OCI-LY7 (cell line): Measurements from ENCODE around the gene MCM3. TPM values are rescaled to one million over a fixed set of nuclear protein-coding genes. Genes with fewer than 3 reads are reported as not detected.

ENCODE experiments used
- BruUV-seq: library from RNA; stranded (reverse); fragments of 400-500 nt; replicated peaks from 2 replicates; lab custom pipeline; 2021; lab: Mats Ljungman, UMichigan
- CTCF ChIA-PET: fragments of 300-600 bp; sonication (Branson Sonifier 250); formaldehyde crosslinking; loops from one replicate; lab custom pipeline; 2022; ENCODE audit warnings: antibody characterized with exemption; ENCODE audit not compliant: unreplicated experiment; lab: Charles Lee
- POLR2A ChIA-PET: fragments of 300-600 bp; sonication (Branson Sonifier 250); formaldehyde crosslinking; loops from one replicate; lab custom pipeline; 2022; ENCODE audit warnings: antibody characterized with exemption; lab: Charles Lee
- DNase-seq: peaks from one replicate; pipeline ENCODE4 v3.0.0-alpha.2; 2015; ENCODE audit warnings: low spot score
- H2AFZ ChIP-seq: fragments of 200-600 bp; sonication (generic), shearing (Covaris generic); 2 replicates; pipeline ENCODE4 v1.6.1; 2014; ENCODE audit warnings: mild to moderate bottlenecking, antibody characterized with exemption, low read length, moderate library complexity
- H3K27ac ChIP-seq: fragments of 200-600 bp; sonication (generic); 2 replicates; pipeline ENCODE4 v1.5.1; 2014; ENCODE audit warnings: mixed run types, low read depth, mild to moderate bottlenecking, moderate library complexity, low read length, inconsistent platforms; ENCODE audit not compliant: poor library complexity, severe bottlenecking
- H3K36me3 ChIP-seq: fragments of 200-600 bp; sonication (generic); 2 replicates; pipeline ENCODE4 v1.6.1; 2014; ENCODE audit warnings: mild to moderate bottlenecking, antibody characterized with exemption, low read length, moderate library complexity, mixed read lengths; ENCODE audit not compliant: insufficient read depth
- H3K4me1 ChIP-seq: fragments of 200-600 bp; sonication (generic); 2 replicates; pipeline ENCODE4 v1.5.1; 2014; ENCODE audit warnings: mild to moderate bottlenecking, low read length; ENCODE audit not compliant: insufficient read depth, poor library complexity, severe bottlenecking
- H3K4me2 ChIP-seq: fragments of 200-600 bp; sonication (generic); 2 replicates; pipeline ENCODE4 v1.6.1; 2014; ENCODE audit warnings: mild to moderate bottlenecking, low read length
- H3K4me3 ChIP-seq: fragments of 200-600 bp; sonication (generic); 2 replicates; pipeline ENCODE4 v1.5.1; 2014; ENCODE audit warnings: mild to moderate bottlenecking, low read depth, low read length; ENCODE audit not compliant: poor library complexity, severe bottlenecking
- H3K79me2 ChIP-seq: fragments of 200-600 bp; sonication (generic); 2 replicates; pipeline ENCODE4 v1.6.1; 2016; ENCODE audit warnings: low read depth, mild to moderate bottlenecking, low read length, moderate library complexity, mixed read lengths; ENCODE audit not compliant: insufficient read depth
- H3K9me2 ChIP-seq: fragments of 200-600 bp; sonication (generic); 2 replicates; pipeline ENCODE4 v1.6.1; 2016; ENCODE audit warnings: mild to moderate bottlenecking, low read length, mixed read lengths; ENCODE audit not compliant: insufficient read depth
- H3K9me3 ChIP-seq: fragments of 200-600 bp; sonication (generic); 2 replicates; pipeline ENCODE4 v1.6.1; 2014; ENCODE audit warnings: mild to moderate bottlenecking, mixed run types, low read length, mixed read lengths
- H4K20me1 ChIP-seq: fragments of 200-600 bp; sonication (generic); 2 replicates; pipeline ENCODE4 v1.6.1; 2014; ENCODE audit warnings: mild to moderate bottlenecking, antibody characterized with exemption, low read length, moderate library complexity, mixed read lengths; ENCODE audit not compliant: insufficient read depth
- EZH2phosphoT487 ChIP-seq: fragments of 200-600 bp; sonication (generic); IDR thresholded peaks from 2 replicates; pipeline ENCODE4 v1.6.1; 2018; ENCODE audit warnings: low read depth, borderline replicate concordance, mild to moderate bottlenecking, mixed run types, antibody characterized with exemption, low read length, moderate library complexity, mixed read lengths
- intact Hi-C: fragments of 100-400 bp; cut with micrococcal nuclease; formaldehyde crosslinking; loops from one replicate; pipeline ENCODE4 v1.10.0; 2022; ENCODE audit not compliant: unreplicated experiment
- total RNA-seq, 2 experiments: library from RNA; depleted of rRNA in 1 of 2; stranded (reverse); fragments of >200 nt in 1 of 2; shearing (Covaris generic) in 1 of 2; gene quantifications; 2 replicates each; pipeline ENCODE4 v1.2.3, GENCODE V29; 2014 to 2022
- TF ChIP-seq, protein P1 (sequence below): fragments of 200-600 bp; sonication (generic); conservative IDR thresholded peaks from 2 replicates; pipeline ENCODE4 v1.5.1; 2014; ENCODE audit warnings: mild to moderate bottlenecking, antibody characterized with exemption, low read length, moderate library complexity, mixed read lengths

Gene MCM3
- total RNA-seq, 2 experiments from 2014 or later = 272 to 295 TPM

DNA sequence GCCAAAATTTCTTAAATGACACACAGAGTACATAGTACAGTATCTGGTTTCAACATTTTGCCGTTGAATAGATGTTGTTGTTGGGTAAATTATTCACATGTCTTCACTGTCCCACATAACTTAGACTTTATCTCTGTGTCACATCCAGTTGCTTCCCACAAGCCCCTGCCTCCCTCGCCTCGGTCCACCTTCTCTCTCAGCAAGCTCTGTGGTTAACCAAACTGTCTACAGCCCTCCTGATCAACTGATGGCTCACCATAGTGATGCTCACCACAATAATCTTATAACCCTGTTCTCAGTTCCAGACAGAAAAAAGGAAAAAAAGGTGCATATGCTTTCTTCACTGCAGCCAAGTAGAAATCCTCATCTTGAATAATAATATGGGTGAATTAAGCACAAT, 63.2 kb downstream of the MCM3 start:
- intact Hi-C loops = no loop called here
- CTCF ChIA-PET = no interaction called here
- POLR2A ChIA-PET = no interaction called here

DNA sequence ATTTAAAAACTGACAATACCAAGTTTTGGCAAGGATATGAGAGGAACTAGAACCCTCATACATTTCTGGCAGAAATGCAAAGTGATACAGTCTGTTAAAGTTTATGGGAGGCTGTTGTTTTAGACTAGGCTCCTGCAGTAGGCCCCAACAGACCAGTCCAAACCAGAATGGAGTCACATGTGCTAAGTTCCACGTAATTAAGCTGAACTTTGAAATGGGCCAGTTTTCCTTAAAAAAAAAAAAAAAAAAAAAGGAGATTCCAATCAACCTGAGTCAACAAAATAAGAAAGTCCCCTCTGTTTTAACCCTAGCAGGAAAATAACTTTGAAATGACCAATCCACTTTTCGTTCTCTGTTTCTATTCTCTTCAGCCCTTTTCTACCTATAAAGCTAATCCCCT, 66.8 kb downstream of the MCM3 start:
- DNase-seq = no peak
- Histone ChIP-seq H3K4me3 (no peak overlapping the region), H3K4me1 (no peaks in the 10 kb centered on the region), H3K4me2 (no peak overlapping the region), H4K20me1 (no peaks in the 10 kb centered on the region), H3K27ac (no peak overlapping the region), H2AFZ (no peak overlapping the region), H3K9me3 (no peaks in the 10 kb centered on the region), H3K9me2 (no peaks in the 10 kb centered on the region), H3K79me2 (no peaks in the 10 kb centered on the region), H3K36me3 (no peaks in the 10 kb centered on the region)
- TF ChIP-seq EZH2phosphoT487 = no peak
- TF ChIP-seq, protein P1, sequence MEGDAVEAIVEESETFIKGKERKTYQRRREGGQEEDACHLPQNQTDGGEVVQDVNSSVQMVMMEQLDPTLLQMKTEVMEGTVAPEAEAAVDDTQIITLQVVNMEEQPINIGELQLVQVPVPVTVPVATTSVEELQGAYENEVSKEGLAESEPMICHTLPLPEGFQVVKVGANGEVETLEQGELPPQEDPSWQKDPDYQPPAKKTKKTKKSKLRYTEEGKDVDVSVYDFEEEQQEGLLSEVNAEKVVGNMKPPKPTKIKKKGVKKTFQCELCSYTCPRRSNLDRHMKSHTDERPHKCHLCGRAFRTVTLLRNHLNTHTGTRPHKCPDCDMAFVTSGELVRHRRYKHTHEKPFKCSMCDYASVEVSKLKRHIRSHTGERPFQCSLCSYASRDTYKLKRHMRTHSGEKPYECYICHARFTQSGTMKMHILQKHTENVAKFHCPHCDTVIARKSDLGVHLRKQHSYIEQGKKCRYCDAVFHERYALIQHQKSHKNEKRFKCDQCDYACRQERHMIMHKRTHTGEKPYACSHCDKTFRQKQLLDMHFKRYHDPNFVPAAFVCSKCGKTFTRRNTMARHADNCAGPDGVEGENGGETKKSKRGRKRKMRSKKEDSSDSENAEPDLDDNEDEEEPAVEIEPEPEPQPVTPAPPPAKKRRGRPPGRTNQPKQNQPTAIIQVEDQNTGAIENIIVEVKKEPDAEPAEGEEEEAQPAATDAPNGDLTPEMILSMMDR = no peak
- intact Hi-C loops = no loop called here
- no TSS peak for BruUV-seq
- ChIA-PET CTCF (no interaction called here), POLR2A (interaction anchor here (0.6 to 1.1 kb wide), 2 partner anchors 10 to 118 kb away, joined by 3 to 5 read pairs; no protein-coding TSS in a partner anchor)

More for the DNA sequence above, 63.2 kb downstream of the MCM3 start:
- BruUV-seq = no TSS peak
- Histone ChIP-seq H3K27ac (no peak overlapping the region), H3K9me3 (no peaks in the 10 kb centered on the region), H3K9me2 (no peaks in the 10 kb centered on the region), H3K4me3 (no peak overlapping the region), H3K79me2 (no peaks in the 10 kb centered on the region), H3K4me2 (no peak overlapping the region), H2AFZ (no peak overlapping the region), H3K4me1 (no peaks in the 10 kb centered on the region), H4K20me1 (no peaks in the 10 kb centered on the region), H3K36me3 (no peaks in the 10 kb centered on the region)
- TF ChIP-seq, protein P1 = no peak
- no peak for TF ChIP-seq EZH2phosphoT487
- no peak for DNase-seq

DNA sequence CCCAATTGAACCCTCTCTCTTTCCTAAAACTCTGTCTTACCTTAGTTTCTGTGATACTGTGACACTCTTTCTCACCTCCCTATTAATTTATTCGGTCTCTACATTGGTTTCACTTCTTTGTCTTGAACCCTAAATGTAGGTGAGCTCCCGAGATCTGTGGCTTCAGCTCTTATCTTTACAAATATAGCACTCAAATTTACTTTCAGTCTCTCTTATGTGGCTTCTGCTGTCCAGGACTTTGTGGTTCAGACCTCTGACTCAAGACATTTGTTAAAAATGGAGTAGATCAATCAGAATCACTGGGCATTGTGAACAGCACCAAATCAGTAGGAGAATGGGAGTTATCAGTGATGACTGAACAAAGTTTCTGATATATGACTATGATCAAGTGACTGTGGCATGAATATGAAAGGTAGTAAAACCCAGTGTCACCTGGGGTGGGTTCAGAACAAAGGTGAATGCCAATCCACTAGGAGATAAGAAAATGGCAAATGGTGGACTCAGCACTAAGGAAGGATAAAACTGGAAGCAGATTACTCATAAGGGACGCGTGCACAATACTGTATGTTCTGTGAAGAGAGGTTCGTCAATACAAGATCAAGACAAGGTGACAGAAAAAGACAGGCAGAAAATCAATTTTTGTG, 67.5 kb downstream of the MCM3 start:
- no peaks in the 10 kb centered on the region for H3K36me3 ChIP-seq
- ChIA-PET CTCF (no interaction called here), POLR2A (interaction anchor here (0.6 to 1.1 kb wide), 2 partner anchors 9 to 117 kb away, joined by 3 to 5 read pairs; no protein-coding TSS in a partner anchor)
- H3K79me2 ChIP-seq = no peaks in the 10 kb centered on the region
- no peak overlapping the region for H2AFZ ChIP-seq
- H3K9me3 ChIP-seq = no peaks in the 10 kb centered on the region
- no peaks in the 10 kb centered on the region for H4K20me1 ChIP-seq
- no peaks in the 10 kb centered on the region for H3K9me2 ChIP-seq
- H3K27ac ChIP-seq = no peak overlapping the region
- no peak for TF ChIP-seq EZH2phosphoT487
- TF ChIP-seq, protein P1 = no peak
- DNase-seq = no peak
- intact Hi-C loops = no loop called here
- H3K4me2 ChIP-seq = no peak overlapping the region
- BruUV-seq = no TSS peak
- H3K4me3 ChIP-seq = no peak overlapping the region
- H3K4me1 ChIP-seq = no peaks in the 10 kb centered on the region
